GM08714 (cell line): Measurements from ENCODE around the gene MRAP2.
"Not testable (repeated sequence)": the region's sequence is repeated elsewhere in the genome, so short reads cannot be mapped to it uniquely, and the experiment has no call there.

Source experiments
- H3K4me3 ChIP-seq: fragments of 200-500 bp; sonication (Bioruptor generic); 2 replicates; pipeline ENCODE4 v1.5.1; 2014; ENCODE audit warnings: mild to moderate bottlenecking, low read length, inconsistent platforms
- ZNF274 ChIP-seq: IDR thresholded peaks from 2 replicates; pipeline ENCODE4 v1.6.1; 2012; ENCODE audit warnings: mild to moderate bottlenecking, low read depth, low read length

MRAP2 gene

DNA sequence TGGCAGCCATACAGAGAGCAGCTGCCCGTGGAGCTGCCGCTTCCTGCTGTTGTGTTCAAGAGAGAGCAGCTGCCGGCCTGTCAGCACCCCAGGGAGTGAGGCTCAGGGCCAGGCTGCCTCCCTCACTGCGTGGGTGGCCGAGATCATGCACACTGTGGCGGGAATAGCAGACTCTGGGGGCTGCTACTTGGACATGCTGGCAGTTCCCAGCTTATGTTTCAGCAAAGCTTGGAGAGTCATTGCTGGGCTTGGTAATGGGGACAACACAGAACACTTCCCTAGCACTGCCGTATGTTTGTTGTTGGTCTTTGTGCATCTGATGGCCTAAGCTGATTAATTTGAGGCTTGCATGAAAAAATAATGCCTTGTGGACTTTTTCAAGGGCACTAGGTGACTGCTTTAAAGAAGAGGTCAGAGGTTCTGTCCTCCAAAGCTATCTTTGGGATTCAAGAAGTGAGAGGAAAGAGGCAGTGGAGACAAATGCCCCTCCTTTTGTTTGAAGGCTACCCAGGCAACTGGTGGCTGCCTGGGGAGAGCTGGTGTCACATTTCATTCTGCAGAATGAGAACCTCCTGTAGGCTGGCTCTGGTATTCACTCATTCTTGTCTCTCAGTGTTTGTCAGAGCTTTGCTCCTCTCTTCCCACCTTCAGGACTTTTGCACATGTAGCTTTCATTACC lies 18.8 kb downstream of the MRAP2 start:
- H3K4me3 ChIP-seq = no peak overlapping the region

DNA sequence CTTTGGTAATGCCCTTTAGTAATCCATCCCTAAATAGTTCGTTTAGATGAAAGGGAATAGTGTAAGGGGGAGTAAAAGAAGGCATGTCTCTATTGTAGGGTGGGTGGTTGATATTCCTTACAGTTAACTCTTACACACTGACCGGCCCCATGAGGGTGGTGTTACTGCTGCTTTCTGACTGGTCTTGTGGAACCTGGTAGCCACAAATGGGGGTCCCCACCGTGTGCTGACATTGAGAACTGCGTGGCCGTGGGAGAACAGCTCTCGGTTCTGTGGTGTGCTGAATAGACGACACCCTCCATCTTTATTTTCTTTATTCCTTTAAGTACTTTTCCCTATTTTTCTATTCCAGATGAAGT lies 19.3 kb downstream of the MRAP2 start:
- no peak overlapping the region for H3K4me3 ChIP-seq
- TF ChIP-seq ZNF274 = no peak

More for the DNA sequence above, 18.8 kb downstream of the MRAP2 start:
- TF ChIP-seq ZNF274 = no peak

DNA sequence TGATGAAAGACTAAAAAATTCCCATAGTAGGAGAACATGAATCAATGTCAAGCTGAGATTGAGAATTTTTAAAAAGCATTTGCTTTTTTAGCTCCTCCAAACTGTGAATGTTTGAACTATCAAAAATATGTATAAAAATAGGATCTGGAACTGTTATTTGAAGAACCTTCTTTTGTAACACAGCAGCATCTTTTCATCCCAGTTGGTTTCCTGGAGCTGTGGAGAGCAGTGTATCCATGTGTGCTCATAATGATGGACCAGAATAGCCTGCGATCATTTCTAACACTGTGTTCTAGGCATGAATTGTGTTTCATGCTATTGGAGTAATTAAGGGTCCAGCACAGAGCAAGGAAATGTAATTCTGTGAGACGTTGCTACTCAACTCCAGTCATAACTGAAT lies 22.1 kb downstream of the MRAP2 start:
- no peak for TF ChIP-seq ZNF274
- no peak overlapping the region for H3K4me3 ChIP-seq

DNA sequence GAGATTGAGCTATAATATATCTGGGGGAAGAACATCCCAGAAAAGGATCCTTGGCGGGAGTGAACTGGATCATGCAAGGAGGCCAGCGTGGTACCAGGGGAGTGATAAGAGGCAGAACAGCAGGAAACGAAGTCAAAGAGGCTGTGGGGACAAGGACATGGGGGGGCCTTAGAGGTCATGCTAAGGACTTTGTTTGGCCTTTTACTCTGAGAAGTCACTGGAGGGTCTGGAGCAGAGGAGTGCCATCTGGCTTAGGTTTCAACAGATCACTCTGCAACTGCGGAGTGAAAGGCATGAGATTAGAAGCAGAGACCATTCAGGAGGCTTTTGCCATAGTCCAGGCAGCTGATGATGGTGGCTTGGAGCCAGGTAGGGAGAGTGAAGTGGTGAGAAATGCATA lies 24.3 kb downstream of the MRAP2 start:
- H3K4me3 ChIP-seq = no peak overlapping the region
- no peak for TF ChIP-seq ZNF274

DNA sequence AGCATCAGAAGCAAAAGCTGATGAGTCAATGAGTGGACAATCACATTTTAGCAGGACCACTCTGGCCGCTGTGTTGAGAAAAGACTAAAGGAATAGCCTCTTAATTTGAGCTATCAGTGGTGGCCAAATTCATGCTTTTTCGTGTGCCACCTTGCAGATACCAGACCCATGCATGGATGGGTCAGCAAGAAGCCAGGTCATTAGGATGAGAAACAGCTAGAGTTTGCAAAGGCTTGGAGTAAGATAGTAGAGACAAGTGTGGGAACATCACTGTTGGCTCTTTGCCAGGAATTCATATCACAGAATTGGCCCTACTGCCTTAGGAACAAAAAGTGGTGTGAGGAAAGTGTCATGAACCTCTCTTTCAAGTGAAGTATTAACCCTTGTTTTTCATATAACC lies 25.5 kb downstream of the MRAP2 start:
- TF ChIP-seq ZNF274 = no peak
- H3K4me3 ChIP-seq = no peak overlapping the region

DNA sequence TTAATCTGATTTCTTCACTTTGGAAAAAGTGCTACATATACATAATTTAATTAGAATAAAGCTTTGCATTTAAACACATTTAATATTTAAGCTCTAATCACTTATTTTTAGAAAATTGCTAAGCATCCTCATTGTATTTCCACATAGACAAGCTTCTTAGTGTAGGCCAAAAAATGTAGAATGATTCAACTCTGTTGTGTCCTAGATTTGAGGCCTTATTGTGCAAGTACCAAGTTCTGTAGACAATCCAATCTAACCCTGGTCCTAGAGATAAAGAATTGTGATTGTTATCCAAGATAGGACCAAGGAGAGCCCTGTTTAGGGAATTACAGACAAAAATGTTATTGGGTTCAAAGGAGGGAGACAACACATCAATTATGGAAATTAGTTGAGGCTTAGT lies 27.6 kb downstream of the MRAP2 start:
- no peak for TF ChIP-seq ZNF274
- H3K4me3 ChIP-seq = no peak overlapping the region

DNA sequence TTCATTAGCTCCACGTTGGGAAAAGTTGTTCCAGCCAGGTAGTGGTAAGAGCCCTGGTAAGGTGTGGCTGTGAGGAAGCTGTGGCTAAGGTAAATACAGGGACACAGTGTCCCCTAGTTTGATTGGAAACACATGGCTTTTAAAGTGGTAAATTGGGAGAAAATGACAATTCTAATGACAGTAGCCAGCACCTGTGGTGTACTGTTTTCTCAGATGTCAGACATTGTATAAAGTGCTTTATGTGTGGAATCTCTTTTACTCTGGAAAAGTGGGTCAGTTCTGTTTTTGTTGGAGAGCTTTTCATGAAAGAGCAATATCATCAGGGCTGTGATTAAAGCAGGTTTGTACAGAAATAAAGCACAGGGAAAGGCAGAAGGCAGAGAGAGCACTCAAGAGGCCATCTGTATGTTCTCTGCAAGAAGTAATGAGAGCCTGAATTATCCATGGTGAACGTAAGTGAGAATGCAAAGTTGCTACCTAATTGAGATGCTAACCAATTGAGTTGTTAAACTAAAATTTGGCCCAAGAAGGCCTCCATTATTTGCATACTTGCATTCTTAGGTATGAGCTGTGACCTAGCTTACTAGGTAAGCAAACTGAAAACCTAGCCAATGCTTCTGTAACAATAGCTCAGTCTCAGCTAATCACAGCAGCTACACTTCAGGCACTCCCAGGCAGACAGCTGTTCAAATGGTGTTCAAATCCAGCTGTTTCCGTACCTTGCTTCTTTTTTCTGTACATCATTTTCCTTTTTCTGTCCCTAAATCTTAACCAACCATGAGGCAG lies 28.2 kb downstream of the MRAP2 start:
- no peak for TF ChIP-seq ZNF274
- no peak overlapping the region for H3K4me3 ChIP-seq

DNA sequence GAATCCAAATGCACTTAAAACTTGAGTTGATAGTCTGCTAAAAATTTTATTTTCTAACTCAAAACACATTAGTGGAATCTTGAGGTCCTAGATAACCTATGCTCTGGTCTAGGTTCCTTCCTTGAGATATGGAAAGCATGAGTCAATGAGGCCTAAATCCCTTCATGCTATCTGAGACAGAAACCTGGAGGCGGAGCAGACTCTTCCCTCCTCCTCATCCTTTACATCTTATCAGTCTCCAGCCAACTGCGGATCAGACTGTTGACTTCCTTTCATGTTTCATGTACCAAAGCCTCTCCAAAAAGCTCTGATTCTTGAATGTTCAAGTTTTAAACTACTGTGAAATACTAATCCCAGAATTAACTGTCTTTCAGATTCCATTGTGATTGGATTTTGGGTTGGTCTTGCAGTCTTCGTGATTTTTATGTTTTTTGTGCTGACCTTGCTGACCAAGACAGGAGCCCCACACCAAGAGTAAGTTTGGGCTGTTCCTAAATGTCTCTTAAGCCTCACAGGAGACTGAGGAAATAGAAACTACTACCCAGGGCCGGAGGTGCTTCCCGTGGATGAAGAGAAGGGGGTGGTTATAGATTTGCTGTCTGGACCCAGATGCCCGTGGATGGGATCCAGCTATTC lies 29.1 kb downstream of the MRAP2 start:
- H3K4me3 ChIP-seq = no peak overlapping the region
- TF ChIP-seq ZNF274 = no peak

DNA sequence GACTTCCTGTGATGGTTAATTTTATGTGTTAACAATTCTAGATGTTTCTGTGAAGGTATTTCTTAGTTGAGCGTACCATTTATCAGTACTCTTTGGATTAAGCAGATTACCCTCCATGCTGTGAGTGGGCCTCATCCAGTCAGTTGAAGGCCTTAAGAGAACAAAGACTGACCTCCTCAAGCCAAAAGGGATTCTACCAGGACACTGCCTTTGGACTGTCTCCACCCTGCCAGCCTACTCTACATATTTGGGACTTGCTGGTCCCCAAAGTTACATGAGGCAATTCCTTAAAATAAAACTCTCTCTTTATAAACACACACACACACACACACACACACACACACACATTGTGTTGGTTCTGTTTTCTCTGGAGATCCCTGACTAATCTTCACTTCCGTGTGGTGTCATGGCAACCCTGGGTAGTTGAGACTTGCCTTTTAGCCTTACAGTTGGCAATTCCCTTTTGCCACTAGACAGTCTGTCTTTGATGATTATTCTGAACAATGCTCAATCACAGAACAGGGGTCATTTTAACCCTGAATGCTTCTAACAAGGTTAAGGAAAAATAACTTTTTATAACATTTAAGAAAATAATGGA lies 32.2 kb downstream of the MRAP2 start:
- no peak for TF ChIP-seq ZNF274

DNA sequence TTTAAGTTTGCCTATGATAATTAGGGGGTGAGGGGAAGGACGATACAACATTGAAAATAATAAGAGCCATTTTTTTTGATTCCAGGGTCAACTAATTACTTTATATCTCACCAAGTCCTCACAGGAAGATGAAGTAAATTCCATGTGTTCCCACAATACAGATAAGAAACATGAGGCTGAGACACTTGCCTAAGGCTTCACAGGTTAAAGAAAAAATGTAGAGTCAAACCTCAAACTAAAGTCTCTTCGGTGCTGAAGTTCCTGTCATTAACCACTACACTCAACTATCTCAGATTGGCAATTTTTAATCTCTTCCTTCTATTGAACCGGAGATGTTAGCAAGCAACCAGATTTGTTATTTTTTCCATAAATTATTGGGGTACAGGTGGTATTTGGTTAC lies 33.0 kb downstream of the MRAP2 start:
- H3K4me3 ChIP-seq = no peak overlapping the region
- no peak for TF ChIP-seq ZNF274

More for the DNA sequence above, 32.2 kb downstream of the MRAP2 start:
- H3K4me3 ChIP-seq = no peak overlapping the region

DNA sequence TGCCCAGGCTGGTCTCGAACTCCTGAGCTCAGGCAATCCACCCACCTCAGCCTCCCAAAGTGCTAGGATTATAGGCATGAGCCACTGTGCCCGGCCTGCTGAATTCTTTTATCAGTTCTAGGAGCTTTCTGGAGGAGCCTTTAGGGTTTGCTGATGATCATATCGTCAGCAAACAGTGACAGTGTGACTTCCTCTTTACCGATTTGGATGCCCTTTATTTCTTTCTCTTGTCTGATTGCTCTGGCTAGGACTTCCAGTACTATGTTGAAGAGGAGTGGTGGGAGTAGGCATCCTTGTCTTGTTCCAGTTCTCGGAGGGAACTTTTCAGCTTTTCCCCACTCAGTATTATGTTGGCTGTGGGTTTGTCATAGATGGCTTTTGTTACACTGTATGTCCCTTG lies 35.3 kb downstream of the MRAP2 start:
- H3K4me3 ChIP-seq = not testable (repeated sequence)

DNA sequence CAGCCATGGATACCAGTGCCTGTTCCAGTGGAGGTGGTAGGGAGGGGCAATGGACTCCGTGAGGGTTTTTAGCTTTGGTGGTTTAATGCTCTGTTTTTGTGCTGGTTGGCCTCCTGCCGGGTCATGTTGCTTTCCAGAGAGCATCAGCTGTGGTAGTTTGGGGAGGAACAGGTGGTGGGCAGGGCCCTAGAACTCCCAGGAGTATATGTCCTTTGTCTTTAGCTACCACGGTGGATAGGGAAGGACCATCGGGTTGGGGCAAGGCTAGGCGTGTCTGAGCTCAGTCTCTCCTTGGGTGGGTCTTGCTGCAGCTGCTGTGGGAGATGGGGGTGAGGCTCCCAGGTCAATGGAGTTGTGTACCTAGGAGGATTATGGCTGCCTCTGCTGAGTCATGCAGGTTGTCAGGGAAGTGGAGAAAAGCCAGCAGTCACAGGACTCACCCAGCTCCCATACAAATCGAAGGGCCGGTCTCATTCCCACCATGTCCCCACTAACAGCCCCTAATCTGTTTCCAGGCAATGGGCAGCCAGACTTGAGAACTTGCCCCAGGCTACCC lies 38.9 kb downstream of the MRAP2 start:
- no peak for TF ChIP-seq ZNF274

DNA sequence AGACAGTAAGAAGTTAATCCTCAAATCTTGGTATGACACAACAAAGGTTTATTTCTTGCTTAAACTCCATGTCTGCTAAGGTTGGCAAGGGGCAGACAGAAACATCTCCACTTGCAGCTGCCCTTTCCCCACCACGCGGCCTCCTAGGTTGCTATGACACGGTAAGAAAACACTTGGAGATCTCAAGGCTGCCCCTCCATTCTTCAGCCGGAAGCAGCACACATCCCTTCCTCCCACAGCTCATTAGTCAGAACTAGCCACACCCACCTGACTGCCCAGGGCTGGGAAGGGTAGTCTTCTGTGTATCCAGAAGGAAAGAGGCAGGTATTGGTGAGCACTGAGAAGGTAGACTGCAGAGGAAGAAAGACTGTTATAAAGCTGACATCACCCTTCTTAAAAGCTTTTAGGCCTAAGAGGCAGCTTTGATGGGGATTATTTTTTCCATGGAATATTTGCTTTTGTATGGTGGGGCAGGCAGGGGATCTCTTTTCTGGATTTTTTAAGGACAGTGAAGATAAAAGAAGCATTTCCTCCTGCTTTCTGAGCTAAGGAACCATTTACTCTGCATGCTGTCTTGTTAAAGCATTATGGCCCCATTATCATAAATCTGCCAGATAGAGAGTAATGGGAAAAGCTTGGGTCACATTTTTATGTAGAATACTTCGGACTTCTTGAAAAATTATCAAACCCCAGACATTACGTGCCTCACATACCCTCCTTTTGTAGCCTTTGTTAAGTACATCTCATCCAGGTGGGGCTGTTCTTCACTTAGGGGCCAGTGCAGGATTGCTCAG lies 41.6 kb downstream of the MRAP2 start:
- no peak overlapping the region for H3K4me3 ChIP-seq
- no peak for TF ChIP-seq ZNF274

More for the DNA sequence above, 38.9 kb downstream of the MRAP2 start:
- no peak overlapping the region for H3K4me3 ChIP-seq

DNA sequence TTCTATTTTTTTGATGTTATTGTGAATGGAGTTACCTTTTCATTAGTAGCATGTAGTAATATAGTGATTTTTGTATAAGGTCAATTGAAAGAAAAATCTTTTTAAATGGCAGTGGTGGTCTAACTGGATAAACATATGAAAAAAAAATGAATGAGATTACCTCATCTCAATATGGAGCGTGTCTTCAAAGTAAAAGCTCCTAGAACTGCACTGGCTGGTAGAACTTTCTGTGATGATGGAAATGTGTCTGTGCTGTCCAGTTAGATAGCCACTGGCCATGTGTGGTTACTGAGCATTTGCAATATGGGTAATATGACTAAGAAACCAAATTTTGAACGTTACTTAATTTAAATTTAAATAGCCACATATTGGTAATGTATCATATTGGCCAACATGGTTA lies 44.1 kb downstream of the MRAP2 start:
- no peak overlapping the region for H3K4me3 ChIP-seq
- no peak for TF ChIP-seq ZNF274
